NCI-H748 treated with DMSO at 0.1 percent for 48 hours (cell line): ENCODE data around the gene TMEM117.
"Not testable (repeated sequence)": the region's sequence is repeated elsewhere in the genome, so short reads cannot be mapped to it uniquely, and the experiment has no call there.

Source experiments
- DNase-seq: peaks from one replicate; lab custom pipeline; 2025; lab: John Stamatoyannopoulos, UW

TMEM117 gene

DNA sequence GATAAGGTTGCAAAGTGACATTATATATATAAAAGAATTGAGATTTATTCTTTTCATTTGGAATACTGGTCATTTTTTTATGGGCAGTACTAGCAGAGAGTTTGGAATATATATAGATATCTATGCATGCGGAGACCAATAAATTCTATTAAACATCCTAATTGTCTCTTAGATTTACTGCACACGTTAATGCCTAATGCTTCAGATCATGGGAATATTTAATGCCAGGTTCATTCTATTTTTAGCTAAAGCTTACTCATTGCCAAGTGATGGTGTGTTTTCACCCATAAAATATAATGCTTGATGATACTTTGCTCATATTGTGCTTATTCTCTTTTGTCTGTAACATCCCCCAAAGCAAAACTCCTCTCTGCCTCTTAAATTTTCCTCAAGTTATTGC lies 264.4 kb downstream of the TMEM117 start:
- no peak for DNase-seq

DNA sequence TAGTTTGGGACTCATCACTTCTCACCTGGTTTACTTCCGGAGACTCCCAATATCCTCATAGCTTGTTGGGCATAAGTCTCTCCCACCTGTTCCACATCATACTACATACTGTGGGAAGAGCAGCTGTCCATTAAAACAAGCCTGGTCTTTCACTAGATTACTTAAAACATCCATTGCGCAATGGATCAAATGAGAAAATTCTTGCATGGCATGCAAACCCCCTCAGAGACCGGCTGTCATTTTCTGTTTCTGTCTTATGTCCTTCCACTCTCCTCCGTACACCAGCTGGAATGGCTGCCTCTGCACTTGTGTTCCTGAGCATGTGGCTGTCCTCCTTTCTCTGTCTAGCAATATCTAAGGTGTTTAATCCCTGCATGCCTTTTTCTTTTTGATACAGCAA lies 265.6 kb downstream of the TMEM117 start:
- no peak for DNase-seq

DNA sequence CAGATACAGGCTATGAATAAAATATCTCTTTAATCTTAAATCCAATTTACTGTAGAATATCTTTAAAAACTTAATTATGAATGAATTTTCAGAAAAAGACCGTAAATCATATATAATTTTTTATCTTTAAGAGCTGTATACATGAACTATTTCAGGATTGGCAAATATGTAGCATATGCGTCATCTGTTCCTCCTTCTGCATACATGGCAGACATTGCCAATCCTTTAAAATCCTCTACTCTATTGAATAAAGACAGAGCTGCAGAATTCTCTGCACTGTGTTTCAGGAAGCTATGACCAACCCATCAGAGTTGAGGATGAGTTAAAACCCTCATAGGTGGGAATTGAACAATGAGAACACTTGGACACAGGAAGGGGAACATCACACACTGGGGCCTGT lies 279.0 kb downstream of the TMEM117 start:
- DNase-seq, result no peak

DNA sequence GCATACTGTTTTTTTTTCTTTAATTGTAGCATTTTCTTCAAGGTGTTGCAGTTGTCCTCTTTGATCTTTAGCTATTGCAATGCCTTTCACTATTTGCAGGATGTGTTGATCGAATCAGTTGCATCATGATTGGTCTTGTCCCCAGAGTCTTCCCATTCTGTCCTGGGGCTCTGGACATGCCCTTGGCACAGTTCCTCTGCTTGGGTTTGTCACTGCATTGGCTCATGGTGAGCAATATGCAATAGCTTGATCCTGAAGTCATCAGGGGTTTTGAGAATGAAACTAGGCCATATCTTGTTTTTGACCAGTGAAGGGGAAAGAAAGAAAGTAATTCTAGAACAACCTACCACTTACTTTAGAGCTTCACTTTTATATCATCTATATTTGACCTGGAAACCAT lies 281.5 kb downstream of the TMEM117 start:
- DNase-seq, result no peak

DNA sequence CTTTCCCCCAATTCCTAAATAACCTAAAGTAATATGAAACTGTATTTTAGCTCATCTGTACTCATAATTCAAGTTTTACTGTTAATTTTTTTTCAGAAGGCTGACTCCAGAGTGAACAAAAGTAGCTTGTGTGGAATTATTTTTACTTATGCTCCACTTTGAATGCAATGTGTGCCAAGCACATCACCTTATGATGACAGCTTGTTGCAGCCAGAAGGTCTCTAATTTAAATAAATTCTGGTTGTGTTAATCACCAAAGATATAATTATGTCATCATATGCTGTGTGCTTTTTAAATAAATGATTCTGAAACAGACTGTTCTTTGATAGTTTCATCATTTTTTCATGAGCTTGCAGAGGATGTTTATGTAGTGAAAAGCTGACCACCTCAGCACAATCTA lies 283.1 kb downstream of the TMEM117 start:
- no peak for DNase-seq

DNA sequence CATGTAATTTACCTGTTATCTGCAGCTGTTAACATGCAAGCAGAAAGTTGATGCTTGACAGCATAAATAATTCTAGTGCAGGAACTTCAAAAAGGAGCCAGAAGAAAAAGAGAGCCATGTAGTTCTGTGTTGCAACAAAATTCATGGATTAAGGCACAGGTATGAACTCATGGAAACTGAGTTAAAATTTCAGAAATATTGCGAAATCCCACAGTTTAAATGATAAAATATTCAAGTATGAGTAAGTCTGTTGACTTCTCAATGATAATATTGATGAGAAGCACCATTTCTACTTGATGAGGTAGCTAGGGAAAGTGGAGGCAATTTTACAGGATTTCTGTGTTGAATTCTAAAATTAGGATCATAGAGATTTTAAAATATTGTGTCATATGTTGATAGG lies 290.9 kb downstream of the TMEM117 start:
- no peak for DNase-seq

DNA sequence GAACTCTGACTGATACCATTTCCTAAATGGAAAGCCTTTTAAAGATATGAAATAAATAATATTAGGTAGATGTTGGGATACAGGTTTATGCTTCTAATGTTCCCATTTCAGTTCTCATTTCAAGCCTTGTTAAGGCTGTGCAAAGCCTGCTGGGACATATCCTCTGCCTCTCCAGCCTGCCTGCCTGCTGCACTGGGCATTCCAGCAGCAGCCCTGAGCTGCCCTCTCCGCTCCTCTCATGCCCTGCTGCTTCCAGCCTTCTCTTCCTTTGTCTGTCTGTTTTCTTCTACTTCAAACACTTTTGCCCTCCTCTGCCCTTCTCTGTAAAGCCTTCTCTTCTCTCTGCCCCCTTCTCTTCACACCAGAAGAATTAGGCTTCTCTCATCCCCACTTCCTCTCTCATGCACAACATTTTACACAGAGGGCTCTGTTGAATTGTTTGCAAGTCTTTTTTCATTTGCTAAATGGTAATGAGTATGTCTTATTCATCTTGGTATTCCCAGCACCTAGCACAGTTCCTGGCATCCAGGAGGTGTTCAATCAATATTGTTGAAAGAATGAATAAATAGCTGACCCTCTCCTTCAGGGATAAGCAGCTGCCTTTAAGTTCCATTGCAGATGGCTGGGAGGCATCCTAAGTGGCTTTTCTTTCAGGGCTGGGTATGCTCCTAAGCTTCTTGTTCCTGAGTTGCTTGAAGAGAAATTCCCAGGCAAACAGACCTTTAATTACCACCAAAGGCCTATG lies 292.3 kb downstream of the TMEM117 start:
- no peak for DNase-seq

DNA sequence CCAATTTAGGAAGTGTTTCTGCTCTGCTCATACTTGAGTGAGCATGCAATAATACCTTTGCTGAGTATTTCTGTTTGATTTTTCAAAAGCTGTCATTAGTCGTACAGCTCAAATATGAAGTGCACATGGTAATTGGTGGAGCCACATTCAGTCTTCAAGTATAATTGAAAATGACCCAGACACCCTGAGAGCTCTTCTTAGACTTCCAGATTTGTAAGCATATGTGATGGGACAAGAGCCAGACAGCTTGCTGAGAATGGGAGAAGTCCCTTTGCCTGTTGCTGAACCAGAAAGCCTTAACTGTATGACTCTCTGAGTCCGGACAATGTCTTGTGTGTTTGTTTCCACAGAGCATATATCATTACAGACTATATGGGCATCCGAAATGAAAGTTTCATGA lies 307.3 kb downstream of the TMEM117 start:
- DNase-seq, result no peak

DNA sequence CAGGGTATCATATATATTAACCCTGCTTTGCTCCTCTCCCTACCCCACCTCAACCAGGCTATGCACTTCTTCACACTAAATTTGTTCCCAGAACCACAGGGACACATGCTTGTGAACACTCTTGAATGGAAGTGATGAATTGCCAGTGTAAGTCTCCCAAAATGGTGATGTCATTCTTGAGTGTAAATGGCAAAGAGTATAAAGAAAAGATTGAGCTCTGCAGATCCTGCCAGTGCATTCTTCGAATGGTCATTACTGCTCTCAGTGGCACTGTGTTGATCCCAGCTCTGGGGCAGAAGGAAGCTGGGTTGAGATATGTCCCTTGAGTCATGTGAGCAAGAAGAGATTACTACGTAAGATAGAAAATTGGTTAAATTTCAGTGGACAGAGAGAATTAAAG lies 313.1 kb downstream of the TMEM117 start:
- DNase-seq, result no peak

DNA sequence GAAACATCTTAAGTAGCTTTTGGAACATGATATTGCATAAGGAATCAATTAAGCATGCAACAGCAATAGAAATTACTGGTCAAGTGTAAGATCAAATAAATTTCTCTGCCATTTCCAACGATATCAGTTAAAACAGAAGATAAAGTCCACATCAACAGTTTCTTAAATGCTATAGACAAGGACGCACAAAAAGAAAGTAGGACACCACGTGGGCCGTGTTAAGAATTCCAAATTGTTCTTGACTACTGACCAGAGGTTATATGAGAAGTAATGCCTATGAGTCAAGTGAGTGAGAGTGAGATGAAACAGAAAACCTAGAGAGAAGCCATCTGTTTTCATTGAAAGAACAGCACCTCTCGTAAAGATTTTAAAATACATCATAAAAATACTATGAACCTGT lies 318.2 kb downstream of the TMEM117 start:
- DNase-seq, result no peak

DNA sequence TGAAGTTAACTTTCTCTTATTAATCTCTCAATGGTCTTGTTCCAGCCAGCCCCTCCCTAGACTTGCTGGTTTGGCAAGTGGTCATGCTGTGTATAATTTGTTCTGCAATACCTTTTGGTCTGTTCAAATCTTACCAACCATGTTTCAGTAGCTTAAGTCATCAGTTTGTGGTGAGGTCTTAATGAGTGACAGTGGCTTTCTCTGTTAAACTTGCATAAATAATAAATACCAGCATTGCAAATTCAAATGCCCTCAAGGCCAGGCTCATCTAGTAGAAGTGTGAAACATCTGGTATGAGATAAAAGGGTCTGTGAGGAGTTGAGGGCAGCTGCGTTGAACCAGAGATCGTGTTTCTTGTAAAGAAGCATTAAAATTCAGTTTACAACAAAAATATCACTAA lies 319.5 kb downstream of the TMEM117 start:
- no peak for DNase-seq

DNA sequence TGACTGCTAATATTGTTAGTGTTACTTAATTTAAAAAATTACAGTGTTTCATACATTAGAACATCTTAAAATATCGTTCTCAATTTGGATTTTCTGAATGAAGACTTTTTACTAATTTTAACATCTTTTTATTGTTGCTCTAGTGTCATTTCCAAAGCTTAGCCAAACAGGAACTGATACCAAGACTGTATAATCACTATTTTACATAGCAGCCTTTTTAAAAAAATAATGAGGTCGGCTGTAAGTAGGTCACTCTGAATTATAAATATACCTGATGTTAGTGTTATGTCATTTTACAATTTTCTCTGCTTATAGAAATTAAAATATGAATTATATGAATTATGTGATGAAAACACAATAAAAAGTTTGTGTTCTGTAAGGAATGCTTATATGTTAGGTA lies 321.5 kb downstream of the TMEM117 start:
- no peak for DNase-seq

DNA sequence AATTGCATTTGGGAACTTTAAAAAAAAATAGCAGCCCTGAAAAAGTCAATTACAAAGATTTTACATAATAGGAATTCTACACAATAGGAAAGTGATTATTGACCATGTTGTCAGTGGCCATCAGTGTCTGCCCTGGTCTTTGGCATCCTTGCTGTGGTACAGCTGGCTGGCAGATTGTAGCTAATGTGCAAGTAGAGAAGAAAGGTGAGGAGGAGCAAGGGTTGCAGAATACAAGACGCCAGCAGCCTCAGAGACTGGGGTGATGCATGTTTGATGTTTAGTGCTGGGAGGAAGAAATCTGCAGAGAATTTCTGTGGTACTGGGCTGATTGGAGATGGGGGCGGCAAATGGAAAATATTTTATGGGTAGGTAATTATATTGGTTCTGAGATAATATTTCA lies 322.9 kb downstream of the TMEM117 start:
- DNase-seq, result no peak

DNA sequence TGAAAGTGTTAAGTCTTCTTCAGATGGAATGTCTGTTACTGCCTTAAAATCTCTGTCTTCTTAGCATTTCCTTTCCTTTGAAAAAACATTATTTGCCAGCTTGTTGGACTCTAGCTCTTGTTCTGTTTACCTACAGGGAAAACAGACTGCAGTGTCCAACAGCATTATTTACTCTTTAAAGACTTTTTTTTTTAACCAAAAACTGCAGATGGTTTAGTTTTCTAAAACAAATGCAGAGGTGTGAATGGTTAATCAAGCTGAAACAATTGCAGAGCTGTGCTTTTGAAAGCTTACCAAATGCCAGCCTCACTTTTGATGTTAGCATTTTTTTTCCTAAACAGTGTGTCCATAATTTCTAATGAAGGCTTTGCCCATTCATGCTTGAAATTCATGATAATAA lies 323.3 kb downstream of the TMEM117 start:
- no peak for DNase-seq

DNA sequence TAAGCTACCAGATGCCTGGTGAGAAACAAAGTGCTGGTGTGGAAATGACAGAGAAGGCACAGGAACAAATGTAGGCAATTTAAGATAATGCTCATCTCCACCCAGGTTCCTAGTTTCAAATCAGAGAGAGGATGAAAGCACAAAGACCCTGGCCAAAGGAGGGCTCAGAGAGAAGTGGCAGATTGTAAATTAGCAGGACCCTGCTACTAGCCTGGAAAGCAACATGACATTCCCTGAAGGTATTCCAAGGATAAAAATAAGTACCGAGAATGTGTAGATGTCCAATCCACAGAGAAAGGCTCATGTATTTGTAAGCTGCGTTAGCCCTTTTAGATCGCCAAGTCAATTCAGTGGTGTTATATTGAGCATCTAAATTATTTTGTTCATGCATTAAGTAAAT lies 324.0 kb downstream of the TMEM117 start:
- no peak for DNase-seq

DNA sequence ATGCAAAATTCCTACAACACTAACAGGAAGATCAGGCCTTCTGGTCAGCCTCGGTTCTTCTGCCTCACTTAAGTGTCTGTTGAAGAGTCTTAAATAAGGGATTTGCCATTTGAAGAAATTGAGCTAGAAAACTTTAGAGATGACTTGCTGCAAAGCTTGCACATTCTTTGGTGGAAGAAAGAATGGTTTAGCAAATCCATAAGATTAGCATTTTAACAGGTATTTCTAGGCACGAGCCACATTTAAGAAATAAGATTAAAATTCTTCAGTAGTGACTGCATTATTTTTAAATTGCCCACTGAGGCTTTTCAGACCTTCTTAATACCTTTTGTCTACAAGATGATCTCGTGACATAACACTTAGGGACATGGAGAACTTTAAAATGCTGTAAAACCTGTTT lies 327.1 kb downstream of the TMEM117 start:
- no peak for DNase-seq

DNA sequence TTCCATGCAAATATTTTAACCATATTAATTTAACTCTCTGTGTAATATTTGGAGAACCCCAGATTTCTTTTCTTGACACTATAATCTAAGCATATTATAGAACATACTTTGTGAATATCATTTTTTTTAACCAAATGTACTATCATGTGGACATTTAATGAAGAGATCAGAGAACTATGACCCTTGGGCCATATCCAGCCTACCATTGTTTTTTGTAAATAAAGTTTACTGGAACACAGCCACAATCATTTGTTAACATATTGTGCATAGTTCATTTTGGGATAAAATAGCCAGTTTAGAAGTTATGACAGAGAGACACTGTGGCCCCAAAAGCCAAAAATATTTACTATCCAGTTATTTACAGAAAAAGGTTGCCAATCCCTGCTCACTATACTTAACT lies 338.2 kb downstream of the TMEM117 start:
- DNase-seq, result no peak

DNA sequence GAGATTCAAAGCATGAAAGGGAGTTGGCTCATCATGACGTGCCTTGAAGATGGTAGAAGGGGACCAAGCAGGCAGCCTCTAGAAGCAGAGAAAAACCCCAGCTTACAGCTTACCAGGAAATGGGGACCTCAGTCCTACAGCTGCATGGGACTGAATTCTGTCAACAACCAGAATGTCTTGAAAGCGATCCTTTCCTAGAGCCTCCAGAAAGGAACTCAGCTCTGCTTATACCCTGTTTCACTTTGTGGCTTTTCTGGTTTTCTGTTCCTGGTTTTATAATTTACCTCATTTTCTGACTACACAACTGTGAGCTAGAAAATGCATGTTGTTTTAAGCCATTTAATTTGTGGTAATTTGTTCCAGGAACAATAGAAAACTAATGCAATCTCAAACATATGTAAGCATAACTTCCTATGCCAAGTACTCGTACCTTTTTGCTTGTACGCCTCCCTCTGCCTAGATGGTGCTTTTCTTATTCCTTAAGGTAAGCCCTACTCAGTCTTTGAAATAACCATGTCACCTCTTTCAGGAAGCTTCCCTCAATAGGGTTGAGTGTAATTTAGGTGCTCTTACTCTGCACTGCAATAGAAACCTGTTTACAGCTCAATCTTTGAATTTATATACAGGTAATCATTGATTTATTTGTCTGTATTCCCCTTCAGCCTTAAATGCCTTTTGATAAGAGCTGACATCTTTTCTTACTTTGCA lies 348.8 kb downstream of the TMEM117 start:
- DNase-seq, result no peak

DNA sequence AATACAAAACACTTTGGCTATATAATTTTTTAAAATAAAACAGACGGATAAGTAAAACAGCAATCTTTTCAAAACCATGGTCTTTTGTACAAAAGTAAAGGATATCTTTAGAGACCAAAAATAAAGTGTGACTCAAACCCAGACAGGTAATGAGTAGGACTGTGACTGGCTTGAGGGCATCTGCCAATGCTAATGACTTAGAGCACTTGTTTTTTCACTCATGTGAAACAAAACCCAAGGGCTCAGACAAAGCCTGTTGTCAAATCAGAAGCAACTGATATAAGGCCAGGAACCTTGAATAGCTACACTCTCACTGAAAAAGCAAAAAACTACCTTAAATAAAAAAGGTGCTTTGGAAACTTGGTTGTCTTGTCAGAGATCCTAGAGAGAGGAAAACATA lies 357.4 kb downstream of the TMEM117 start:
- DNase-seq, result no peak

DNA sequence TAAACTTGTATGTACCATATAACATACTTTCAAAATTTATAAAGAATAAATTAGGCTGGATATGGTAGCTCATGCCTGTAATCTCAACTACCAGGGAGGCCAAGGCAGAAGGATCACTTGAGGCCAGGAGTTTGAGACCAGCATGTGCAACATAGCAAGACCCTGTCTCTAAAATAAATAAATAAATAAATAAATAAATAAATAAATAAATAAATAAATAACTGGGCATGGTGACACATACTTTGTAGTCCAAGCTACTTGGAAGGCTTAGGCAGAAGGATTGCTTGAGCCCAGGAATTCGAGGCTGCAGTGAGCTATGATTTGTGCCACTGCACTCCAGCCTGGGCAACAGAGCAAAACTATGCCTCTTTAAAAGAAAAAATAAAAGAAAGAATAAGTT lies 359.8 kb downstream of the TMEM117 start:
- DNase-seq, result not testable (repeated sequence)

DNA sequence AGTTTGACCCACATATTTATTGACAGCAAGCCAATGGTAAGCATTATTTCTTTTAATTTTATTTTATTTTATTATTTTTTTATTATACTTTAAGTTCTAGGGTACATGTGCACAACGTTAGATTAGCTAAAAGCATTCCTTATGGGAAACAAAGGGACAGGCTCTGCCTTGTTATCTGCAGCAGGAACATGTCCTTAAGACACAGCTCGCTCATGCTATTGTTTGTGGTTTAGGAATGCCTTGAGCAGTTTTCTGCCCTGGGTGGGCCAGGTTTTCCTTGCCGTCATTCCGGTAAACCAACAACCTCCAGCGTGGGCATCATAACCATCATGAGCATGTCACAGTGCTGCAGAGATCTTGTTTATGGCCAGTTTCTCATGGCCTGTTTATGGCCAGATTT lies 370.2 kb downstream of the TMEM117 start:
- DNase-seq, result no peak

DNA sequence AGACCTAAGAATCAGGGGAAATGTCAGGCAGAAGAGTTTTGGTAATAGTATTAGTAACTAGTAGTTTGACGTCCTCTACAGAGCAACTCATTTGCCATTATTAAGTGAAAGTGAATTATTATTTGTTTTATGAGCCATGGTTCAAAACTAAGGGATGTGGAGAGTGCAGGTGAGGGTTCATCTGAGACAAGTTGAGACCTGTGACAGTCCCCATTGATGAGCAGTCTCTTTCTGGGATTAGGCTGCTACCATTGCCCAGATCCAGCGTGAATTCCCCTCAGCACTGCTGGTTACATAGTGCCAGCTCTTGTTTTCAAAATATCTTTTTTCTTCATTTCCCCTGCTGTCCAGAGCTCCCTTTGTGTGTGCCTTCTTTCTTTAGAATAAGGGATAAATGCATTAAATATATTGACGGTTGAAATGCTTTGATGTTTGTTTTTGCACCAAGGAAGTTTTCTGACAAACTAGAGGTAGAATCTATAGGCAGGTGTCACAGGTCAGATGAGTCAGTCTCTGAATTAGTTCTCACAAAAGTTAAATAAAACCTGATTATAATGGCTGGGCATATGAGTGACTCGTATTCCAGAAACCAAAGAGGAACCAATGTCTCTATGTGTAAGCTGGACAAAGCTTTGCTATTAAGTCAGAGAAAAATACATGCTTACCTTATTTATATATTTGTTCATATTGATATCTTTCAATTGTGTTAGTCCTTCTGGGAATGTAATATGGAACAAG lies 381.4 kb downstream of the TMEM117 start:
- no peak for DNase-seq

DNA sequence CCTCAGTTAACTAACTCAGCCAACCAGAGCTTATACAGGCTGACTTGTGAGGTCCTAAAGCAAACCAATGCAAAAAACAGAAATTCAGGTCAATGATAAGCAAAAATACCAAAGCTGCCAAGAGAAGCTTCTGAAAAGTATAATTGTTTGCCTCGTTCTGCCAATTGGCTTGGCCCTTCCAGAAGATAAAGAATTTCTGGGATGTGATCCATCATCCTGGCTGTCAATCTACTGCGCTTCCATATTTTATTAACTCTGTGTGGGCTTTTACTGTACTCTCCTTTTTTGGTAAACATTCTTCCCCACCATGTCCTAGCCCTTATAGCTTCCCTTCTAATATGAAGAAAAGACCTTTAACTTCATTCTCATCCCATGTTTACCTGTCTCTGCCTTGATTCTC lies 387.9 kb downstream of the TMEM117 start:
- no peak for DNase-seq
